ENCODE measurements around the gene PMVK. TPM values are rescaled to one million over a fixed set of nuclear protein-coding genes. Genes with fewer than 3 reads are reported as not detected.

PMVK gene
- total RNA-seq, 1 donor: 2.1 TPM

GRCh38 chr1:154958681-154959425 lies 22.3 kb upstream of the PMVK start:
- Histone ChIP-seq H3K27me3 (ENCODE audit: insufficient read depth, low read length) (no peaks in the 10 kb centered on the region), H3K4me3 (ENCODE audit: low read length) (no peak overlapping the region), H3K4me1 (ENCODE audit: insufficient read depth, low read length) (peaks cover 70% of the 10 kb centered on the region)

GRCh38 chr1:154958036-154958435 lies 21.5 kb upstream of the PMVK start:
- Histone ChIP-seq H3K27me3 (ENCODE audit: insufficient read depth, low read length) (no peaks in the 10 kb centered on the region), H3K4me1 (ENCODE audit: insufficient read depth, low read length) (peaks cover 70% of the 10 kb centered on the region), H3K9me3 (ENCODE audit: low read depth, low read length) (no peaks in the 10 kb centered on the region), H3K4me3 (ENCODE audit: low read length) (no peak overlapping the region)

More at GRCh38 chr1:154958681-154959425, 22.3 kb upstream of the PMVK start:
- H3K9me3 ChIP-seq (ENCODE audit: low read depth, low read length): no peaks in the 10 kb centered on the region

GRCh38 chr1:154957091-154957657 lies 20.7 kb upstream of the PMVK start:
- no peaks in the 10 kb centered on the region for H3K9me3 ChIP-seq (ENCODE audit: low read depth, low read length)
- H3K27me3 ChIP-seq (ENCODE audit: insufficient read depth, low read length): no peaks in the 10 kb centered on the region
- no peak overlapping the region for H3K4me3 ChIP-seq (ENCODE audit: low read length)
- H3K4me1 ChIP-seq (ENCODE audit: insufficient read depth, low read length): peaks cover 70% of the 10 kb centered on the region

- Histone ChIP-seq H3K4me3 (ENCODE audit: low read length) (peak overlapping the region; percentile 78), H3K4me1 (ENCODE audit: insufficient read depth, low read length) (peaks cover 74% of the 10 kb centered on the region), H3K9me3 (ENCODE audit: low read depth, low read length) (no peaks in the 10 kb centered on the region), H3K27me3 (ENCODE audit: insufficient read depth, low read length) (no peaks in the 10 kb centered on the region)
Observed at GRCh38 chr1:154956544-154956941, 20.0 kb upstream of the PMVK start.

- no peaks in the 10 kb centered on the region for H3K9me3 ChIP-seq (ENCODE audit: low read depth, low read length)
- H3K27me3 ChIP-seq (ENCODE audit: insufficient read depth, low read length): no peaks in the 10 kb centered on the region
- H3K4me3 ChIP-seq (ENCODE audit: low read length): peak within 1 kb of the TSS; percentile 78
- peaks cover 77% of the 10 kb centered on the region for H3K4me1 ChIP-seq (ENCODE audit: insufficient read depth, low read length)
Observed at GRCh38 chr1:154955718-154956543, 19.4 kb upstream of the PMVK start, which contains the start of gene PBXIP1. TSS of gene PBXIP1 (minus strand) at chr1:154956099. CDS start at chr1:154953721, 2,378 bp downstream.

GRCh38 chr1:154955039-154955717 lies 18.7 kb upstream of the PMVK start:
- H3K27me3 ChIP-seq (ENCODE audit: insufficient read depth, low read length): no peaks in the 10 kb centered on the region
- peak overlapping the region; percentile 78 for H3K4me3 ChIP-seq (ENCODE audit: low read length)
- no peaks in the 10 kb centered on the region for H3K9me3 ChIP-seq (ENCODE audit: low read depth, low read length)
- H3K4me1 ChIP-seq (ENCODE audit: insufficient read depth, low read length): peaks cover 77% of the 10 kb centered on the region

- Histone ChIP-seq H3K27me3 (ENCODE audit: insufficient read depth, low read length) (no peaks in the 10 kb centered on the region), H3K4me1 (ENCODE audit: insufficient read depth, low read length) (peaks cover 71% of the 10 kb centered on the region), H3K9me3 (ENCODE audit: low read depth, low read length) (no peaks in the 10 kb centered on the region), H3K4me3 (ENCODE audit: low read length) (peak overlapping the region; percentile 78)
Observed at GRCh38 chr1:154954541-154954940, 18.0 kb upstream of the PMVK start.

- H3K27me3 ChIP-seq (ENCODE audit: insufficient read depth, low read length): no peaks in the 10 kb centered on the region
- H3K9me3 ChIP-seq (ENCODE audit: low read depth, low read length): no peaks in the 10 kb centered on the region
- H3K4me1 ChIP-seq (ENCODE audit: insufficient read depth, low read length): peaks cover 70% of the 10 kb centered on the region
- H3K4me3 ChIP-seq (ENCODE audit: low read length): no peak overlapping the region
Observed at GRCh38 chr1:154953611-154954038, 17.1 kb upstream of the PMVK start.

- no peaks in the 10 kb centered on the region for H3K9me3 ChIP-seq (ENCODE audit: low read depth, low read length)
- H3K4me1 ChIP-seq (ENCODE audit: insufficient read depth, low read length): peaks cover 66% of the 10 kb centered on the region
- no peak overlapping the region for H3K4me3 ChIP-seq (ENCODE audit: low read length)
- H3K27me3 ChIP-seq (ENCODE audit: insufficient read depth, low read length): no peaks in the 10 kb centered on the region
Observed at GRCh38 chr1:154952664-154953063, 16.1 kb upstream of the PMVK start.

- H3K9me3 ChIP-seq (ENCODE audit: low read depth, low read length): no peaks in the 10 kb centered on the region
- H3K27me3 ChIP-seq (ENCODE audit: insufficient read depth, low read length): no peaks in the 10 kb centered on the region
- H3K4me3 ChIP-seq (ENCODE audit: low read length): no peak overlapping the region
- peaks cover 65% of the 10 kb centered on the region for H3K4me1 ChIP-seq (ENCODE audit: insufficient read depth, low read length)
Observed at GRCh38 chr1:154951901-154952657, 15.6 kb upstream of the PMVK start.

GRCh38 chr1:154948079-154948478 lies 11.6 kb upstream of the PMVK start:
- H3K4me3 ChIP-seq (ENCODE audit: low read length): no peak overlapping the region
- no peaks in the 10 kb centered on the region for H3K27me3 ChIP-seq (ENCODE audit: insufficient read depth, low read length)
- no peaks in the 10 kb centered on the region for H3K9me3 ChIP-seq (ENCODE audit: low read depth, low read length)
- H3K4me1 ChIP-seq (ENCODE audit: insufficient read depth, low read length): peaks cover 50% of the 10 kb centered on the region

GRCh38 chr1:154945962-154946850 lies 9.7 kb upstream of the PMVK start:
- Histone ChIP-seq H3K4me1 (ENCODE audit: insufficient read depth, low read length) (peaks cover 50% of the 10 kb centered on the region), H3K27me3 (ENCODE audit: insufficient read depth, low read length) (no peaks in the 10 kb centered on the region), H3K4me3 (ENCODE audit: low read length) (no peak overlapping the region), H3K9me3 (ENCODE audit: low read depth, low read length) (no peaks in the 10 kb centered on the region)

- Histone ChIP-seq H3K4me1 (ENCODE audit: insufficient read depth, low read length) (peaks cover 50% of the 10 kb centered on the region), H3K27me3 (ENCODE audit: insufficient read depth, low read length) (no peaks in the 10 kb centered on the region), H3K9me3 (ENCODE audit: low read depth, low read length) (no peaks in the 10 kb centered on the region), H3K4me3 (ENCODE audit: low read length) (no peak overlapping the region)
Observed at GRCh38 chr1:154945160-154945961, 8.8 kb upstream of the PMVK start.

Data from mononuclear cell (primary cell).